Neural cell (in vitro differentiated cells): ENCODE measurements around the gene RBPJL. TPM values are rescaled to one million over a fixed set of nuclear protein-coding genes. Genes with fewer than 3 reads are reported as not detected.

Source experiments
- H2AFZ ChIP-seq: fragments of 200-600, 300-800 bp; sonication (generic), shearing (Covaris generic); 2 replicates; pipeline ENCODE4 v1.6.0; 2014; ENCODE audit warnings: low read depth, mild to moderate bottlenecking, antibody characterized with exemption, low read length, moderate library complexity
- H3F3A ChIP-seq: fragments of 200-600 bp; shearing (Covaris generic); 2 replicates; pipeline ENCODE4 v1.6.1; 2016; ENCODE audit warnings: mild to moderate bottlenecking, moderate library complexity, mixed read lengths, antibody characterized with exemption, low read length; ENCODE audit not compliant: insufficient read depth, poor library complexity, severe bottlenecking
- H3K27ac ChIP-seq: fragments of 200-600, 300-800 bp; sonication (generic), shearing (Covaris generic); 2 replicates; pipeline ENCODE4 v1.5.1; 2014; ENCODE audit warnings: mild to moderate bottlenecking, low read length, moderate library complexity
- H3K27me3 ChIP-seq: fragments of 300-800, 200-600 bp; sonication (generic), shearing (Covaris generic); 2 replicates; pipeline ENCODE4 v1.6.0; 2014; ENCODE audit warnings: mild to moderate bottlenecking, low read depth, low read length, moderate library complexity; ENCODE audit not compliant: insufficient read depth
- H3K36me3 ChIP-seq: fragments of 300-800, 200-600 bp; sonication (generic), shearing (Covaris generic); 2 replicates; pipeline ENCODE4 v1.5.1; 2014; ENCODE audit warnings: mild to moderate bottlenecking, antibody characterized with exemption, low read length, moderate library complexity; ENCODE audit not compliant: insufficient read depth
- H3K4me2 ChIP-seq: fragments of 300-800, 200-600 bp; sonication (generic), shearing (Covaris generic); 2 replicates; pipeline ENCODE4 v1.6.0; 2014; ENCODE audit warnings: mild to moderate bottlenecking, low read length
- H3K4me3 ChIP-seq: fragments of 300-800, 200-600 bp; sonication (generic), shearing (Covaris generic); 2 replicates; pipeline ENCODE4 v1.5.1; 2014; ENCODE audit warnings: mild to moderate bottlenecking, low read length, moderate library complexity
- H3K79me2 ChIP-seq: fragments of 200-600 bp; shearing (Covaris generic); replicated peaks from 2 replicates; pipeline ENCODE4 v1.6.0; 2014; ENCODE audit warnings: mild to moderate bottlenecking, low read length, moderate library complexity; ENCODE audit not compliant: insufficient read depth
- H3K9ac ChIP-seq: fragments of 300-800, 200-600 bp; sonication (generic), shearing (Covaris generic); 2 replicates; pipeline ENCODE4 v1.6.1; 2016; ENCODE audit warnings: mild to moderate bottlenecking, low read length, mixed read lengths
- H3K9me2 ChIP-seq: fragments of 200-600 bp; shearing (Covaris generic); 2 replicates; pipeline ENCODE4 v1.6.1; 2016; ENCODE audit warnings: mild to moderate bottlenecking, low read length, mixed read lengths; ENCODE audit not compliant: insufficient read depth
- H3K9me3 ChIP-seq: fragments of 200-600, 300-800 bp; sonication (generic), shearing (Covaris generic); 2 replicates; pipeline ENCODE4 v1.6.1; 2016; ENCODE audit warnings: mild to moderate bottlenecking, mixed run types, low read length, moderate library complexity, mixed read lengths
- H4K20me1 ChIP-seq: fragments of 200-600 bp; shearing (Covaris generic); 2 replicates; pipeline ENCODE4 v1.6.1; 2016; ENCODE audit warnings: mild to moderate bottlenecking, mixed run types; ENCODE audit not compliant: insufficient read depth
- CTCF ChIP-seq: fragments of 450-650 bp; IDR thresholded peaks from 2 replicates; pipeline ENCODE4 v1.5.1; 2014; ENCODE audit warnings: antibody characterized with exemption, mild to moderate bottlenecking, moderate library complexity; ENCODE audit not compliant: poor library complexity, severe bottlenecking
- EP300 ChIP-seq: fragments of 450-650 bp; conservative IDR thresholded peaks from 2 replicates; pipeline ENCODE4 v1.6.1; 2014; ENCODE audit warnings: antibody characterized with exemption, mild to moderate bottlenecking, moderate library complexity; ENCODE audit not compliant: poor library complexity, severe bottlenecking
- EZH2 ChIP-seq: fragments of 200-600, 300-800 bp; shearing (Covaris generic), sonication (generic); IDR thresholded peaks from 2 replicates; pipeline ENCODE4 v1.6.1; 2014; ENCODE audit warnings: antibody characterized with exemption, low read length, borderline replicate concordance, mild to moderate bottlenecking; ENCODE audit not compliant: insufficient read depth, poor library complexity, severe bottlenecking
- MXI1 ChIP-seq: fragments of 450-650 bp; conservative IDR thresholded peaks from 2 replicates; pipeline ENCODE4 v1.6.1; 2014; ENCODE audit warnings: antibody characterized with exemption, mild to moderate bottlenecking; ENCODE audit not compliant: poor library complexity, severe bottlenecking
- POLR2AphosphoS5 ChIP-seq: IDR thresholded peaks from 2 replicates; pipeline ENCODE4 v1.6.1; 2012
- RAD21 ChIP-seq: fragments of 450-650 bp; conservative IDR thresholded peaks from 2 replicates; pipeline ENCODE4 v1.6.1; 2014; ENCODE audit warnings: antibody characterized with exemption, mild to moderate bottlenecking, moderate library complexity
- SMC3 ChIP-seq: fragments of 450-650 bp; conservative IDR thresholded peaks from 2 replicates; pipeline ENCODE4 v1.6.1; 2014; ENCODE audit warnings: antibody characterized with exemption, mild to moderate bottlenecking, moderate library complexity; ENCODE audit not compliant: poor library complexity
- TAF1 ChIP-seq: IDR thresholded peaks from 2 replicates; pipeline ENCODE4 v1.6.1; 2012; ENCODE audit warnings: low read depth
- polyA plus RNA-seq: library from polyadenylated mRNA; depleted of rRNA; stranded (reverse); fragments of >200 nt; gene quantifications from 2 replicates; pipeline ENCODE4 v1.2.3, GENCODE V29; 2014
- TF ChIP-seq, protein P1 (sequence below): IDR thresholded peaks from 2 replicates; pipeline ENCODE4 v1.6.1; 2012; ENCODE audit warnings: borderline replicate concordance

RBPJL gene
- polyA plus RNA-seq, 1 donor from 2014 or later = not detected

GRCh38 chr20:45345104-45345936 lies 38.7 kb downstream of the RBPJL start:
- Histone ChIP-seq H3K4me3 (no peak overlapping the region), H3K9ac (no peak overlapping the region), H3F3A (no peaks in the 10 kb centered on the region), H3K36me3 (no peaks in the 10 kb centered on the region), H3K27ac (no peak overlapping the region), H2AFZ (no peak overlapping the region), H3K79me2 (no peaks in the 10 kb centered on the region), H3K27me3 (peaks cover 15% of the 10 kb centered on the region), H4K20me1 (no peaks in the 10 kb centered on the region), H3K4me2 (no peak overlapping the region), H3K9me2 (no peaks in the 10 kb centered on the region), H3K9me3 (no peaks in the 10 kb centered on the region)
- no peak for TF ChIP-seq CTCF
- no peak for TF ChIP-seq TAF1
- TF ChIP-seq EP300 = no peak
- TF ChIP-seq SMC3 = no peak
- TF ChIP-seq RAD21 = no peak
- no peak for TF ChIP-seq EZH2
- TF ChIP-seq, protein P1, sequence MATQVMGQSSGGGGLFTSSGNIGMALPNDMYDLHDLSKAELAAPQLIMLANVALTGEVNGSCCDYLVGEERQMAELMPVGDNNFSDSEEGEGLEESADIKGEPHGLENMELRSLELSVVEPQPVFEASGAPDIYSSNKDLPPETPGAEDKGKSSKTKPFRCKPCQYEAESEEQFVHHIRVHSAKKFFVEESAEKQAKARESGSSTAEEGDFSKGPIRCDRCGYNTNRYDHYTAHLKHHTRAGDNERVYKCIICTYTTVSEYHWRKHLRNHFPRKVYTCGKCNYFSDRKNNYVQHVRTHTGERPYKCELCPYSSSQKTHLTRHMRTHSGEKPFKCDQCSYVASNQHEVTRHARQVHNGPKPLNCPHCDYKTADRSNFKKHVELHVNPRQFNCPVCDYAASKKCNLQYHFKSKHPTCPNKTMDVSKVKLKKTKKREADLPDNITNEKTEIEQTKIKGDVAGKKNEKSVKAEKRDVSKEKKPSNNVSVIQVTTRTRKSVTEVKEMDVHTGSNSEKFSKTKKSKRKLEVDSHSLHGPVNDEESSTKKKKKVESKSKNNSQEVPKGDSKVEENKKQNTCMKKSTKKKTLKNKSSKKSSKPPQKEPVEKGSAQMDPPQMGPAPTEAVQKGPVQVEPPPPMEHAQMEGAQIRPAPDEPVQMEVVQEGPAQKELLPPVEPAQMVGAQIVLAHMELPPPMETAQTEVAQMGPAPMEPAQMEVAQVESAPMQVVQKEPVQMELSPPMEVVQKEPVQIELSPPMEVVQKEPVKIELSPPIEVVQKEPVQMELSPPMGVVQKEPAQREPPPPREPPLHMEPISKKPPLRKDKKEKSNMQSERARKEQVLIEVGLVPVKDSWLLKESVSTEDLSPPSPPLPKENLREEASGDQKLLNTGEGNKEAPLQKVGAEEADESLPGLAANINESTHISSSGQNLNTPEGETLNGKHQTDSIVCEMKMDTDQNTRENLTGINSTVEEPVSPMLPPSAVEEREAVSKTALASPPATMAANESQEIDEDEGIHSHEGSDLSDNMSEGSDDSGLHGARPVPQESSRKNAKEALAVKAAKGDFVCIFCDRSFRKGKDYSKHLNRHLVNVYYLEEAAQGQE = no peak
- TF ChIP-seq MXI1 = no peak
- no peak for TF ChIP-seq POLR2AphosphoS5

DNA sequence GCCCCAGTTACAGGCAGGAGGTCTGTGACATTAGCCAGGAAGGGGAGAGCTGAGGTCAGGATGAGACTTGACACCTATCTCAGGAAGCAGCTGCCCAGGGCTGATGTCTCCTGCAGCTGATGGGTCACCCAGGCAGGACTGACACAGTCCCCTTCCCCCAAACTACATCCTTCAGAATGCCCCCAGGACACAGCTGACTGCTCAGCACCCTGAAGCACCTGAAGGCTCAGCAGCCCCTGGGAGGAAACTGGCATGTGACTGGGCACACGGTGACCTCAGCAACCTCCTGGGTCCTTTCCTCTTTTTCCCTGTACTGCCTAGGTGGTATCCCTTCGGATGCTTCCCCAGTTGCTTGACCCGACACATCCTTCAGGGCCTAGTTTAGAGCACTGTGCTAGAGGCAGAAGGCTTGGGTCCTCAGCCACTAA lies 39.7 kb downstream of the RBPJL start:
- Histone ChIP-seq H2AFZ (no peak overlapping the region), H3K9ac (no peak overlapping the region), H3K79me2 (no peaks in the 10 kb centered on the region)

More for the DNA sequence above, 39.7 kb downstream of the RBPJL start:
- Histone ChIP-seq H3K36me3 (no peaks in the 10 kb centered on the region), H3F3A (no peaks in the 10 kb centered on the region), H3K4me3 (no peak overlapping the region), H3K9me3 (no peaks in the 10 kb centered on the region), H3K9me2 (no peaks in the 10 kb centered on the region), H3K27me3 (peaks cover 15% of the 10 kb centered on the region), H3K4me2 (no peak overlapping the region), H4K20me1 (no peaks in the 10 kb centered on the region), H3K27ac (no peak overlapping the region)
- TF ChIP-seq MXI1 = no peak
- TF ChIP-seq RAD21 = no peak
- TF ChIP-seq POLR2AphosphoS5 = no peak
- TF ChIP-seq SMC3 = no peak
- TF ChIP-seq CTCF = no peak
- no peak for TF ChIP-seq EZH2
- TF ChIP-seq EP300 = no peak
- no peak for TF ChIP-seq TAF1
- TF ChIP-seq, protein P1 = no peak
